ENCODE measurements around the gene LAIR2. TPM values are rescaled to one million over a fixed set of nuclear protein-coding genes. Genes with fewer than 3 reads are reported as not detected.
"Not testable (repeated sequence)": the region's sequence is repeated elsewhere in the genome, so short reads cannot be mapped to it uniquely, and the experiment has no call there.

The LAIR2 gene
- total RNA-seq, 1 experiment from 2014 or later: not detected

- Histone ChIP-seq H2AFZ (no peak overlapping the region), H4K20me1 (ENCODE audit: insufficient read depth) (peaks cover 16% of the 10 kb centered on the region), H3K9me3 (ENCODE audit: insufficient read depth, low read depth) (no peaks in the 10 kb centered on the region), H3K4me2 (no peak overlapping the region), H3F3A (ENCODE audit: insufficient read depth, low read depth) (peaks cover 46% of the 10 kb centered on the region), H3K27me3 (ENCODE audit: insufficient read depth, low read depth) (peaks cover 9% of the 10 kb centered on the region; the same call in 1 of the 2 replicates), H3K79me2 (ENCODE audit: low read depth) (peaks cover 19% of the 10 kb centered on the region), H3K9me2 (ENCODE audit: insufficient read depth) (no peaks in the 10 kb centered on the region), H3K4me1 (replicated peaks; ENCODE audit: insufficient read depth) (peaks cover 27% of the 10 kb centered on the region), H3K36me3 (ENCODE audit: low read depth) (no peaks in the 10 kb centered on the region), H3K27ac (no peak overlapping the region), H3K4me3 (no peak overlapping the region)
- no peak for TF ChIP-seq CTCF (conservative IDR thresholded peaks at IDR 0.05)
- TF ChIP-seq EZH2 (IDR thresholded peaks at IDR 0.05; ENCODE audit: low read depth): no peak
- no peak for DNase-seq
- intact Hi-C loops (cut with micrococcal nuclease; ENCODE audit: unreplicated experiment): loop anchor here (10.0 kb wide), 3 partner anchors 301 to 1009 kb away; partner anchors contain the start of genes RDH13 and ZNF628
- ChIA-PET POLR2A (ENCODE audit: unreplicated experiment) (interaction anchor here (0.5 kb wide), 1 partner anchor 578 kb away, joined by 7 read pairs; no protein-coding TSS in a partner anchor), CTCF (interaction anchor here (0.5 kb wide), 1 partner anchor 126 kb away, joined by 8 read pairs; the partner anchor contains the start of gene LILRA4)
- BruUV-seq (replicated peaks): no TSS peak
Measured at GRCh38 chr19:54465426-54466109, 37.1 kb upstream of the LAIR2 start.

GRCh38 chr19:54466110-54466480, 36.5 kb upstream of the LAIR2 start:
- H3K4me2 ChIP-seq; H3K4me3 ChIP-seq; H3K9me2 ChIP-seq (ENCODE audit: insufficient read depth); H3K27ac ChIP-seq; H2AFZ ChIP-seq; BruUV-seq (replicated peaks); DNase-seq; H3K36me3 ChIP-seq (ENCODE audit: low read depth); H3K9me3 ChIP-seq (ENCODE audit: insufficient read depth, low read depth): not testable (repeated sequence)
- H3K27me3 ChIP-seq (ENCODE audit: insufficient read depth, low read depth): peaks cover 15% of the 10 kb centered on the region; the same call in 1 of the 2 replicates
- intact Hi-C loops (cut with micrococcal nuclease; ENCODE audit: unreplicated experiment): loop anchor here (10.0 kb wide), 3 partner anchors 301 to 1009 kb away; partner anchors contain the start of genes RDH13 and ZNF628
- H4K20me1 ChIP-seq (ENCODE audit: insufficient read depth): peaks cover 12% of the 10 kb centered on the region
- H3K4me1 ChIP-seq (replicated peaks; ENCODE audit: insufficient read depth): peaks cover 28% of the 10 kb centered on the region
- peaks cover 15% of the 10 kb centered on the region for H3K79me2 ChIP-seq (ENCODE audit: low read depth)
- CTCF ChIA-PET: interaction anchor here (0.5 kb wide), 1 partner anchor 427 kb away, joined by 16 read pairs; no protein-coding TSS in a partner anchor
- POLR2A ChIA-PET (ENCODE audit: unreplicated experiment): interaction anchor here (0.5 kb wide), 1 partner anchor 578 kb away, joined by 7 read pairs; no protein-coding TSS in a partner anchor
- H3F3A ChIP-seq (ENCODE audit: insufficient read depth, low read depth): peaks cover 42% of the 10 kb centered on the region

GRCh38 chr19:54469496-54469934, 33.1 kb upstream of the LAIR2 start:
- BruUV-seq (replicated peaks): no TSS peak
- no peak overlapping the region for H2AFZ ChIP-seq
- peaks cover 27% of the 10 kb centered on the region for H3F3A ChIP-seq (ENCODE audit: insufficient read depth, low read depth)
- no peak overlapping the region for H3K4me2 ChIP-seq
- peaks cover 18% of the 10 kb centered on the region; the same call in 1 of the 2 replicates for H3K4me1 ChIP-seq (replicated peaks; ENCODE audit: insufficient read depth)
- no peaks in the 10 kb centered on the region for H3K9me3 ChIP-seq (ENCODE audit: insufficient read depth, low read depth)
- CTCF ChIA-PET: interaction anchor here (0.5 kb wide), 1 partner anchor 9 kb away, joined by 3 read pairs; no protein-coding TSS in a partner anchor
- peaks cover 18% of the 10 kb centered on the region; the same call in 1 of the 2 replicates for H3K27me3 ChIP-seq (ENCODE audit: insufficient read depth, low read depth)
- no peaks in the 10 kb centered on the region for H3K36me3 ChIP-seq (ENCODE audit: low read depth)
- intact Hi-C loops (cut with micrococcal nuclease; ENCODE audit: unreplicated experiment): loop anchor here (10.0 kb wide), 3 partner anchors 305 to 1005 kb away; partner anchors contain the start of genes RDH13 and ZNF628
- POLR2A ChIA-PET (ENCODE audit: unreplicated experiment): no interaction called here
- TF ChIP-seq CTCF (conservative IDR thresholded peaks at IDR 0.05) (no peak), EZH2 (IDR thresholded peaks at IDR 0.05; ENCODE audit: low read depth) (no peak)
- H3K9me2 ChIP-seq (ENCODE audit: insufficient read depth): no peaks in the 10 kb centered on the region
- H3K79me2 ChIP-seq (ENCODE audit: low read depth): no peaks in the 10 kb centered on the region
- no peak overlapping the region for H3K27ac ChIP-seq
- no peak overlapping the region for H3K4me3 ChIP-seq
- no peaks in the 10 kb centered on the region for H4K20me1 ChIP-seq (ENCODE audit: insufficient read depth)
- no peak for DNase-seq

Measured in PC-9 (cell line).